NCI-H2227 treated with DMSO at 0.1 percent for 48 hours (cell line): ENCODE measurements around the gene PIK3IP1.
"Not testable (repeated sequence)": the region's sequence is repeated elsewhere in the genome, so short reads cannot be mapped to it uniquely, and the experiment has no call there.

ENCODE experiments used
- DNase-seq: peaks from one replicate; lab custom pipeline; 2025; lab: John Stamatoyannopoulos, UW

The PIK3IP1 gene

DNA sequence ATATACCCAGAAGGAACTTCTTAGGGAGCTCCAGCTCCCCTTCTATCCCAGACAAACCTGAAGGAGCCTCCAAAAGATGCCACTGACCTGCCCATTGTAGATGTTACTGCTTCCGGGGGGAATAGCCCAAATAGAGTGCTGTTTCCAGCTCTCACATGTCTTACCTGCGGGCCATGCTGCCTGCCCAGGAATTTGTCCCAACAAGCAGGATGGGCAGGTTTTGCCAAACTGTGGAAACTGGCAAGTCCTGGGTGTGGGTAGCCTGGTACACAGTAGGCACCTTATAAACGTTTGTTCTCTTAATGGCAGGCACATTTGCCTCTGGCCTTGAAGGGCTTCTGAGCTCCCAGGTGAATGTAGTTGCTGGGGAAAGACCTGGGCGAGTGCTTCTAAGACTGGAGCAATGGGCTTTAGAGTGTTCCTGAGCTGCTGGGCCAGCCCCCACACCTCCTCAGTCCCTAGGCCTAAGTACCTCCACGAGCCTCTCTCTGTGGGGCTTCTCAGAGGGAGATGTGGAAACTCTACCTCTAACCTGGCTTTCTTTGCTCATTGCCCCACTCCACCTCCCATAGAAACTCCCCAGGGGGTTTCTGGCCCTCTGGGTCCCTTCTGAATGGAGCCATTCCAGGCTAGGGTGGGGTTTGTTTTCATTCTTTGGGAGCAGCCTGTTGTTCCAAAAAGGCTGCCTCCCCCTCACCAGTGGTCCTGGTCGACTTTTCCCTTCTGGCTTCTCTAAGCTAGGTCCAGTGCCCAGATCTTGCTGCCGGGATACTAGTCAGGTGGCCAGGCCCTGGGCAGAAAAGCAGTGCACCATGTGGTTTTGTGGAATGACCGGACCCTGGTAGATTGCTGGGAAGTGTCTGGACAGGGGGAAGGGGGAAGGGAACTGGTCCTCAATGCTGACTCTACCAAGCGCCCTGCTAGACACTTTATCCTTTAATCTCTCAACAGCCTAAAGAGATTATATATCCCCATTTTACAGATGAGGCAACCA, 43.0 kb downstream of the PIK3IP1 start:
- no peak for DNase-seq

DNA sequence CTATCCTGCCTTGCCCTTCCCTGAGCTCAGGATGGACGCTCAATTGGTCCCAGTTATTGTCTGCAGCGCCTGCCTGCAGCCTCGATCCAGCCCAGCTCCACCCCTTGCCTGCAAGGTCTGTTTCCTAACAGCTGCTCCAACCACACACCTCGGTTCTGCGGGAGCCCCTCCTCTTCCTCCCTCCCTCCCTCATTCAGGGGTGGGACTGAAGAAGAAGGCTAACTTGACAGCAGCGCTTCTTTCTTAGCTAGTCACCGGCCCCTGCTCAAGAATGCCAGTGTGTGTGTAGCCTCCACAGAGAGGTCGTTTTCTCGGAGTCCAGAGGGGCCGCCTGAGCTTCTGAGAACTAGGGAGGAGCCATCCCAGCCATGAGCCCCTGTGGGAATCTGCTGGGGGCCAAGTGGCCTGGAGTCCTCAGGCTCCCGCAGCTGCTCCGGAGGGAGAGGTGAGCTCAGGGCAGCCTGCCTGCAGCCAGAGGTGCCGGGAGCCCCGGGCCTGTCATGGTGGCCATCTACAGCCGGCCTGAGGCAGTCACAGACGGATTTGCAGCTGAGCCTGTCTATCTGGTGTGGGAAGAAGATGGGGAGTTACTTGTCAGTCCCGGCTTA, 44.0 kb downstream of the PIK3IP1 start:
- peak; percentile 69 for DNase-seq

DNA sequence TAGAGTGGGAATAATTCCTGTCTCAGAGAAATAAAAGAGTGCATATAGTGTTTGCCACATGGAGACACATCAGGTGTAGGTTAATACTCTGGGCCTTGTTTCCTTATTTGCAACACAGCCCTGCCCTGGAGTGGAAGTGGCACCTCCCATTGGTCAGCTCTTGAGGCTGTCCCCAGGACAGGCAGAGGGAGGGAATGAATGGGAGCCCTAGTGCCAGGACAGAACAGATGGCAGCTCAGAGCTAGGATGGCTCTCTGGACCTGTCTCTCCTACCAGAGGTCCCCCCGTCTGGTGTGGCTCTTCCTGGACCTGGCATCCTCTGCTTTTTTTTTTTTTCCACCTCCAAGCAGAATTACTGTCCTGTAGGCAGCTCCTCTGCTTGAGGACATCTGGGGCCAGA, 44.6 kb downstream of the PIK3IP1 start:
- DNase-seq: no peak

DNA sequence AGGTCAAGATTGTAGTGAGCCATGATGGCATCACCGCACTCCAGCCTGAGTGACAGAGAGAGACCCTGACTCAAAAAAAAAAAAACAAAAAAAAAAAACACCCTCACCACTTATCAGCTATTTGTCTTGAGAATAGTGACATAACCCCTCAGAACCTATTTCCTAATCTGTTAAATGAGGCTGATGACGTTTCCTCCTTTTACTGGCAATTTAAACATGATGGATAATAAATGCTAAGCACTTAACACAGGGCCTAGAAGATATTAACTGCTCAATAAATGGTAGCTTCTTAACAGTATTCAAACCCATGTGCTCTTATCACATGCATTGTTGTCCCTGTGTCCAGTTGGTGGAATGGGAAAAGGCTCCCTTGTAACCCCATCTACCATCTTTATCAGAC, 45.6 kb downstream of the PIK3IP1 start:
- no peak for DNase-seq

- not testable (repeated sequence) for DNase-seq
These were observed 46.3 kb downstream of the PIK3IP1 start for GRCh38 chr22:31245998-31246397.

GRCh38 chr22:31244943-31245451, 47.3 kb downstream of the PIK3IP1 start:
- no peak for DNase-seq

DNA sequence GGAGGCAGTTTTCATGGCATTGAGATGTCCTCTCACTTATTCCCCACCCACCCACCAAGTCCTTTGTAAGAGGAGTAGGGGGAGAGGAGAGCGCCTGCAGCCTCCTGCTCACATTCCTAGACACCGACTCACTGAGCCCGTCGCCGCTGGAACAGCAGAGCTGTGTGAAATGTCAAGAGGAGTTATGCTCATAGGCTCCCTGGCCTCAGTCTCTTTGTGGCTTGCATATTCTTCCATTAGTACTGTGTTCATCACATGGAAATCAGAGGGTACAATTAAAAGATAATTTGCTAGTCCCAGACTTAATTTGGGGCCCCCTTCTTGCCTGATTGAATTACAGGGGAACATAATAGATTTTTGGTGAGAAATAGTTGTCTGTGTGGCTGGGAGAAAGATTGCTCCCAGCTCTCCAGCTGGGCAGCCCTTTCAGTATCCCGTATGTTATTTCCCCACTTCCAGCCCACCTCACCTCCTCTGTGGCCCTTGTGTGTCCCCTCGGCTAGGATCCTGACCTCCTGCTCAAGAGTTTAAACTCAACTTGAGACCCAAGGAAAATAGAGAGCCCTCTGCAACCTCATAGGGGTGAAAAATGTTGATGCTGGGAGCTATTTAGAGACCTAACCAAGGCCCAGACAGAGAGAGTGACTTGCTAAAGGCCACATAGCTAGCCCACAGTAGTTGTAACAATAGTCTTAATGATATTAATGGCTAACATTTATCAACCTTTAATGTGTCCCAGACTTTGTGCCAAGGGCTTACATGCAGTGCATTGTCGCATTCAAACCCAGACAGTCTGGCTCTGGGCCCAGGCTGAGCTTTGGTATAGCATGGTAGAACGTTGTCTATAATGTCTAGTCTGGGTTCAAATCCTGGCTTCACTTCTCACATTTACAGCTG, 48.0 kb downstream of the PIK3IP1 start:
- no peak for DNase-seq

GRCh38 chr22:31243339-31244045, 48.8 kb downstream of the PIK3IP1 start:
- no peak for DNase-seq

DNA sequence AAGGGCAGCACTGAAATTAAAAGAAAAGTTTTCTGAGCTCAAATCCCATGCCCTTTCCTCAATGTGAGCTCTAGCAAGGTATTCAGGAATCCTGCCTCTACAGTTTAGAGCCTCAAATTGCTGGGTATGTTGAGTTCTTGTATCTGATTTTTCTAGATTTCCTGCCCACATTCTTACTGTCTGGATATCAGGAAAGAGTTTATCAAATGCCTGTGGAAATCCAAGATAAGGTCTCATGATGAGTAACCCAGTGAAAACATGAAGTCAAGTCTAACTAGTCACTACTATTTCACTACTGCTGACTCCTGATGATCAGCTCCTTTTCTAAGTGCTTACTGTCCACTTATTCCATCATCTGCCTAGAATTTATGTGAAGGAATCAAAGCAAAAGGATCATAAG, 50.4 kb downstream of the PIK3IP1 start:
- DNase-seq: no peak

- no peak for DNase-seq
These were observed 51.1 kb downstream of the PIK3IP1 start for GRCh38 chr22:31241200-31241599.

- DNase-seq: no peak
These were observed 52.4 kb downstream of the PIK3IP1 start for GRCh38 chr22:31239771-31240370.

DNA sequence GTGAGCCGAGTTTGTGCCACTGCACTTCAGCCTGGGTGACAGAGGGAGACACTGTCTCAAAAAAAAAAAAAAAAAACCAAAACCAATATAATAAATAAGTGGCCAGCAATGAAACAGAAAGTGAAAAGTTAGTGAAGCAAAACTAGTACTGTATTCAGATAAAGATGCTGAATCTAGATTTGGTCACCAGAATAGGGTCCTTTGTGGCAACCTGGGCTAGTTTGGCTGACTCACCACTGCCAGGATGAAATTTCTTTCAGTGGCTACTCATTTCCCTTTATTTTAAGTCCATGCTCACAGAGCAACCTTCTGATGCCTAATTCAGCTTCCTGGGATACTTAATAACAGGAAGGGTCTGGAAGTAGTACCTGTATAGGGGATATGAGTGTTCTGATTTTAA, 54.2 kb downstream of the PIK3IP1 start:
- DNase-seq: no peak

DNA sequence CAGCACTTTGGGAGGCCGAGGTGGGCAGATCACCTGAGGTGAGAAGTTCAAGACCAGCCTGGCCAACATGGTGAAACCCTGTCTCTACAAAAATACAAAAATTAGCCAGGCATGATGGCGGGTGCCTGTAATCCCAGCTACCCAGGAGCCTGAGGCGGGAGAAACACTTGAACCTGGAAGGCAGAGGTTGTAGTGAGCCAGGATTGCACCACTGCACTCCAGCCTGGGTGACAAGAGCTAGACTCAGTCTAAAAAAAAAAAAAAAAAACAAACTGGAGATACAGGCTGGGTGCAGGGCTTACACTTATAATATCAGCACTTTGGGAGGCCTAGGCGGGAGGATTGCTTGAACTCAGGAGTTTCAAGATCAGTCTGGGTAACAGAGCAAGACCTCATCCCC, 56.2 kb downstream of the PIK3IP1 start:
- not testable (repeated sequence) for DNase-seq

DNA sequence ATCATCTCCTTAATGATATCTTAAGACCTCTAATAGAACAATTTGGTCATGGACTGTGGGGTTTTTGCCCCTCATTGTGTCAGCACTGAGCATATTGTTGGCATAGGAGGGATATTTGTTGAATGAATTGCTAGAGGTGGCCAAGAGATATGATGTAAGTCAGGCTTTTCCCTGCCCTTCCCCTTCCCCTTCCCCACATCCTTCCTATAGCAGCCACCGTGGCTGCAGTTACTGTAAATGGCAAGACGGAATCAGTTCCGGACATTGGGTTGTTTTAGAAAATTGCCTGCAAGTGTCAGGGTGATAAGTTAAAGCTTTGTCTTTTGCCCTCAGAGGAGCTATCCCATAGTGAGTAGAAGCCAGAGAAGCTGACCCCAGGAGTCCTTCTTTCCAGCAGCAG, 57.2 kb downstream of the PIK3IP1 start:
- no peak for DNase-seq

- DNase-seq: no peak
These were observed 59.3 kb downstream of the PIK3IP1 start for GRCh38 chr22:31233001-31233400.
